Type B pancreatic cell (in vitro differentiated cells): ENCODE results near the gene PROCA1. TPM values are rescaled to one million over a fixed set of nuclear protein-coding genes. Genes with fewer than 3 reads are reported as not detected.
A peak's percentile ranks its signal among the peaks of the same experiment; 100 is the strongest.

ENCODE experiments used
- DNase-seq: peaks from one replicate; pipeline ENCODE4 v3.0.0; 2021; ENCODE audit warnings: mixed read lengths; ENCODE audit not compliant: unreplicated experiment; ENCODE audit errors: extremely low spot score
- H3K27ac Mint-ChIP-seq: 2 replicates; pipeline ENCODE4 v1.8.0; 2021; ENCODE audit warnings: mild to moderate bottlenecking, mixed read lengths
- H3K27me3 Mint-ChIP-seq: 2 replicates; pipeline ENCODE4 v1.8.0; 2021; ENCODE audit warnings: mixed read lengths
- H3K36me3 Mint-ChIP-seq: 2 replicates; pipeline ENCODE4 v1.8.0; 2021; ENCODE audit warnings: mixed read lengths
- H3K4me1 Mint-ChIP-seq: one replicate; pipeline ENCODE4 v1.8.0; 2021; ENCODE audit warnings: mixed read lengths; ENCODE audit not compliant: unreplicated experiment
- H3K4me3 Mint-ChIP-seq: 2 replicates; pipeline ENCODE4 v1.8.0; 2021; ENCODE audit warnings: mild to moderate bottlenecking, mixed read lengths
- H3K9me3 Mint-ChIP-seq: 2 replicates; pipeline ENCODE4 v1.8.0; 2021; ENCODE audit warnings: mixed read lengths
- total RNA-seq: library from RNA; stranded (reverse); gene quantifications from 2 replicates; pipeline ENCODE4 v1.2.1, GENCODE V29; 2021; ENCODE audit warnings: low replicate concordance
- TF ChIP-seq, protein P1 (sequence below): fragments of 200-600 bp; sonication (generic); conservative IDR thresholded peaks from 2 replicates; pipeline ENCODE4 v1.5.0; 2021; ENCODE audit warnings: antibody characterized with exemption, mild to moderate bottlenecking

The PROCA1 gene
- total RNA-seq, 1 donor from 2014 or later, result 9.2 TPM

DNA sequence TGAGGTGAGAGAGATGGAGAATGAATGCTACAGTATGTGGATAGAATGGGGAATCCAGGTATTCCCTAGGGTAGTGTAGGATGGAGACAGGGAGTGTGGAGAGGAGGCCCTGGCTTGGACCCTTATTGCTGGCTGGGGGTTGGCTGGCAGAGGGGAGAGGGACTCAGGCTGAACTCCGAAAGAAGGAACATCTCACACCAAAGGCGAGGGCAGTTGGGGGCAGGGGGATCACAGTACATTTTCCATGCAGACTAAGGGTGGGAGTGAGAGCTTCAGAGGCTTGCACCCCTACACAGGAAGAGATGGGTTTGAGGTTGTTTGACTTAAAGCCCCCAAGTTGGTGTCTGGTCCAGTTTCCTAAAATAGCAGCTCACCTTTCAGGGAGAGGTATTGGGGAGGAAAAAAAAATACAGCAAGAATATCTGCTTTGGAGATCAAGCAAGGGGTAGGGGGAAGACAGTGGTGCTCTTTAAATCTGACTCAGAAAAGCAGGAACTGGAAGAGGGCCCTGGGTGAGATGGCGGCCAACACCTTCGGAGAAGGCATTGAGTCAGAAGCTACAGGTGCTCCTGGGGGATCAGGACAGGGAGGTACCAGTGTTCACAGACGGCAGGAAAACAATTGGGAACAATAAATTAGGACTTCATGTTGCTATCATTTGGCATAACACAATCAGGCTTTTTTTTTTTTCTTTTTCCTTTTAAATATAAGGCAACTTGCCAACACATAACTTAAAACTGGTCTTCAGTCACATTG is 44.5 kb upstream of the PROCA1 start:
- H3K27ac Mint-ChIP-seq, result peak overlapping the region; percentile 26
- H3K4me1 Mint-ChIP-seq, result peaks cover 7% of the 10 kb centered on the region
- TF ChIP-seq, protein P1, sequence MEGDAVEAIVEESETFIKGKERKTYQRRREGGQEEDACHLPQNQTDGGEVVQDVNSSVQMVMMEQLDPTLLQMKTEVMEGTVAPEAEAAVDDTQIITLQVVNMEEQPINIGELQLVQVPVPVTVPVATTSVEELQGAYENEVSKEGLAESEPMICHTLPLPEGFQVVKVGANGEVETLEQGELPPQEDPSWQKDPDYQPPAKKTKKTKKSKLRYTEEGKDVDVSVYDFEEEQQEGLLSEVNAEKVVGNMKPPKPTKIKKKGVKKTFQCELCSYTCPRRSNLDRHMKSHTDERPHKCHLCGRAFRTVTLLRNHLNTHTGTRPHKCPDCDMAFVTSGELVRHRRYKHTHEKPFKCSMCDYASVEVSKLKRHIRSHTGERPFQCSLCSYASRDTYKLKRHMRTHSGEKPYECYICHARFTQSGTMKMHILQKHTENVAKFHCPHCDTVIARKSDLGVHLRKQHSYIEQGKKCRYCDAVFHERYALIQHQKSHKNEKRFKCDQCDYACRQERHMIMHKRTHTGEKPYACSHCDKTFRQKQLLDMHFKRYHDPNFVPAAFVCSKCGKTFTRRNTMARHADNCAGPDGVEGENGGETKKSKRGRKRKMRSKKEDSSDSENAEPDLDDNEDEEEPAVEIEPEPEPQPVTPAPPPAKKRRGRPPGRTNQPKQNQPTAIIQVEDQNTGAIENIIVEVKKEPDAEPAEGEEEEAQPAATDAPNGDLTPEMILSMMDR, result no peak

DNA sequence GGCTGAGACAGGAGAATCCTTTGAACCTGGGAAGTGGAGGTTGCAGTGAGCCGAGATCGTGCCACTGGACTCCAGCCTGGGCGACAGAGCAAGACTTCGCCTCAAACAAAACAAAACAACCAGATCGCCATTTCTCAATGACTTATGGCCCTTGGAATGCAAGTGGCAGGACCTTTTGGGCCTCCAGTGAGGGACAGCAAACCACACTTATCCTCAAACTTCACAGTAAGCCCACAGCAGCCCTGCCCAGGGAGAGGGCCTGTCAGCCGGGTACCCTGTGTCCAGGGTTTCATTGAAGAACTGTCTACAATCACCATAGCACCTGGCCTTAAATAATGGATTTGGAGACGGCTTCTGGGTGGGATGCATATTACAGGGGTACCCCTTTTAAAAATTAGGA is 43.8 kb upstream of the PROCA1 start:
- DNase-seq, result no peak
- H3K36me3 Mint-ChIP-seq, result peaks cover 12% of the 10 kb centered on the region
- H3K4me3 Mint-ChIP-seq, result no peak overlapping the region

More for the DNA sequence above, 44.5 kb upstream of the PROCA1 start:
- DNase-seq, result no peak
- Mint-ChIP-seq H3K27me3 (no peaks in the 10 kb centered on the region), H3K36me3 (peaks cover 9% of the 10 kb centered on the region), H3K4me3 (no peak overlapping the region), H3K9me3 (no peaks in the 10 kb centered on the region)

DNA sequence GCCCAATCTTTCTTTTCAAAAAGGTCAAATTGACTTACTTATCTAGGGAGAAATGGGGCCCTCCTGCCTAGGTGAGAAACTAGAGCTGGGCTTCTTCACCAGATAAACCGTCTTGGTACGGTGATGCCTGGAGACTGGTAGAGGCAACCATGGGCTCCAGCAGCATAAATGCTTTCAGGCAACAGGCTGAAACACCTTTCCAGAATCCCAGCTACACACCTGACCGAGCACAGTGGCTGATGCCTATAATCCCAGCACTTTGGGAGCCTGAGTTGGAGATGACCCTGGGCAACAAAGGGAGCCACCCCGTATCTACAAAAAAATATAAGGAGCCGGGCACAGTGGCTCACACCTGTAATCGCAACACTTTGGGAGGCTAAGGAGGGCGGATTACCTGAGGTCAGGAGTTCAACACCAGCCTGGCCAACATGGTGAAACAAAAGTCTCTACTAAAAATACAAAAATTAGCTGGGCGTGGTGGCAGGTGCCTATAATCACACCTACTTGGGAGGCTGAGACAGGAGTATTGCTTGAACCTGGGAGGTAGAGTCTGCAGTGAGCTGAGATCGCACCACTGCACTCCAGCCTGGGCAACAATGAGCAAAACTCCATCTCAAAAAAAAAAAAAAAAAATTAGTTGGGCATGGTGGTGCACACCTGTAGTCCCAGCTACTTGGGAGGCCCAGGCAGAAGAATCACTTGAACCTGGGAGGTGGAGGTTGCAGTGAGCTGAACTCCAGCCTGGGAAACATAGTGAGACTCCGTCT is 40.1 kb upstream of the PROCA1 start:
- H3K36me3 Mint-ChIP-seq, result peaks cover 13% of the 10 kb centered on the region
- peak overlapping the region; percentile 79 for H3K27ac Mint-ChIP-seq
- no peak overlapping the region for H3K4me3 Mint-ChIP-seq
- TF ChIP-seq, protein P1, result no peak
- H3K9me3 Mint-ChIP-seq, result no peaks in the 10 kb centered on the region
- no peak for DNase-seq
- H3K27me3 Mint-ChIP-seq, result no peaks in the 10 kb centered on the region
- peaks cover 6% of the 10 kb centered on the region for H3K4me1 Mint-ChIP-seq

More for the DNA sequence above, 43.8 kb upstream of the PROCA1 start:
- no peaks in the 10 kb centered on the region for H3K9me3 Mint-ChIP-seq
- peak overlapping the region; percentile 26 for H3K27ac Mint-ChIP-seq
- no peaks in the 10 kb centered on the region for H3K4me1 Mint-ChIP-seq
- TF ChIP-seq, protein P1, result no peak
- no peaks in the 10 kb centered on the region for H3K27me3 Mint-ChIP-seq

DNA sequence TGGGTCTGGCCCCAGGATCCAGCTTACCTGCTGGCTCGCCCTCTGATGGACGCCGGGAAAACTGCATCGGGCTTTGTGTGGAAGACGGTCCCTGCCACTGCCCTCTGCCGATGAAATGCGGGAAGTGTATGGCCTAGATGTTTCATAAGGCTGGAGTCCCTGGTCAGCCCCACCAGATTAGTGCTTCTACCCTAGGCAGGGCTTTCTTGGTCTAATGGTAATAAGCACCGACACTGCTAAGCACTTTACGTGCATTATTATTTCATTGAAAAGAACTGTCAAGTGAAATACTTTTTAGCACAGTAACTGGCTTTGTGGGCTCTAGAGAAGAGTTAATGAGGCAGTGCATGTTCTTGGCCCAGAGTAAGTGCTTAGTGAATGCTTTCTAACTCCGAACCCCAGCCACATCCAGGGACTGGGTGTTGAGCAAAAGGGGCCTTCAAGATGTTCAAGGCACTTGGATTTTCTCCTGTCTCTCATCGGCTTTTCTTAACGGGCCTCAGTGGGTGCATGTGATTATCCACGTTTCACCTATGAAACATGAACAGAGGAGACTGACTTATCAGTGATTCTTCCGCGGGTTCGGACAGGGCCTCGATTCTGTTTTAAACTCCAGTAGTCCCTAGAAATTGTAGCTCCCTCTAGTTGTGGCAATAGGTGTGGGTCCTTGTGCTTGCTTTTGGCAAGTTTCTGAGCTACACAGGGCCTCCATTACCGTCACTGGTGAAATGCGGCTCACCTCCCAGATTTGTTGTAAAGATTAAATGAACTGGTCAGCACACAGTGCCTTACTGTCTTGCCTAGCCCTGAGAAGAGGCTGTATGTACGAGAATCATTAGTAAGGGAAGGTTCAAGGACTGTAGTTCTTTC is 38.7 kb upstream of the PROCA1 start:
- TF ChIP-seq, protein P1, result peak; percentile 98
- Mint-ChIP-seq H3K4me1 (peaks cover 6% of the 10 kb centered on the region), H3K36me3 (peaks cover 13% of the 10 kb centered on the region), H3K27ac (peak overlapping the region; percentile 88), H3K9me3 (no peaks in the 10 kb centered on the region), H3K27me3 (no peaks in the 10 kb centered on the region), H3K4me3 (peak overlapping the region; percentile 71)
- peak; percentile 93 for DNase-seq

DNA sequence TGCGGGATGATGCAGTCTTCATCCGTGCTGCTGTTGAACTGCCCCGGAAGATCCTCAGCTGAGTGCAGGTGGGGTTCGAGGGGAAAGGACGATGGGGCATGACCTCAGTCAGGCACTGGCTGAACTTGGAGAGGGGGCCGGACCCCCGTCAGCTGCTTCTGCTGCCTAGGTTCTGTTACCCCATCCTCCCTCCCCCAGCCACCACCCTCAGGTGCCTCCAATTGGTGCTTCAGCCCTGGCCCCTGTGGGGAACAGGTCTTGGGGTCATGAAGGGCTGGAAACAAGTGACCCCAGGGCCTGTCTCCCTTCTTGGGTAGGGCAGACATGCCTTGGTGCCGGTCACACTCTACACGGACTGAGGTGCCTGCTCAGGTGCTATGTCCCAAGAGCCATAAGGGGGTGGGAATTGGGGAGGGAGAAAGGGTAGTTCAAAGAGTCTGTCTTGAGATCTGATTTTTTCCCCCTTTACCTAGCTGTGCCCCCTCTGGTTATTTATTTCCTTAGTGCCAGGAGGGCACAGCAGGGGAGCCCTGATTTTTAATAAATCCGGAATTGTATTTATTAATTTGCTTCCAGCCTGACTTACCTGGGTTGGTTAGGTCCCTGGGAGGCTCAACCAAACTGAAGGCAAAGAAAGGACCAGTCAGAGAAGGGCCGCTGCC is 38.0 kb upstream of the PROCA1 start:
- H3K4me3 Mint-ChIP-seq, result peak overlapping the region; percentile 71
- H3K4me1 Mint-ChIP-seq, result peaks cover 6% of the 10 kb centered on the region
- H3K36me3 Mint-ChIP-seq, result peaks cover 13% of the 10 kb centered on the region
- no peak for DNase-seq
- H3K9me3 Mint-ChIP-seq, result no peaks in the 10 kb centered on the region
- no peaks in the 10 kb centered on the region for H3K27me3 Mint-ChIP-seq
- peak overlapping the region; percentile 98 for H3K27ac Mint-ChIP-seq
- TF ChIP-seq, protein P1, result no peak
